ENCODE measurements around the gene UGCG.

DNA sequence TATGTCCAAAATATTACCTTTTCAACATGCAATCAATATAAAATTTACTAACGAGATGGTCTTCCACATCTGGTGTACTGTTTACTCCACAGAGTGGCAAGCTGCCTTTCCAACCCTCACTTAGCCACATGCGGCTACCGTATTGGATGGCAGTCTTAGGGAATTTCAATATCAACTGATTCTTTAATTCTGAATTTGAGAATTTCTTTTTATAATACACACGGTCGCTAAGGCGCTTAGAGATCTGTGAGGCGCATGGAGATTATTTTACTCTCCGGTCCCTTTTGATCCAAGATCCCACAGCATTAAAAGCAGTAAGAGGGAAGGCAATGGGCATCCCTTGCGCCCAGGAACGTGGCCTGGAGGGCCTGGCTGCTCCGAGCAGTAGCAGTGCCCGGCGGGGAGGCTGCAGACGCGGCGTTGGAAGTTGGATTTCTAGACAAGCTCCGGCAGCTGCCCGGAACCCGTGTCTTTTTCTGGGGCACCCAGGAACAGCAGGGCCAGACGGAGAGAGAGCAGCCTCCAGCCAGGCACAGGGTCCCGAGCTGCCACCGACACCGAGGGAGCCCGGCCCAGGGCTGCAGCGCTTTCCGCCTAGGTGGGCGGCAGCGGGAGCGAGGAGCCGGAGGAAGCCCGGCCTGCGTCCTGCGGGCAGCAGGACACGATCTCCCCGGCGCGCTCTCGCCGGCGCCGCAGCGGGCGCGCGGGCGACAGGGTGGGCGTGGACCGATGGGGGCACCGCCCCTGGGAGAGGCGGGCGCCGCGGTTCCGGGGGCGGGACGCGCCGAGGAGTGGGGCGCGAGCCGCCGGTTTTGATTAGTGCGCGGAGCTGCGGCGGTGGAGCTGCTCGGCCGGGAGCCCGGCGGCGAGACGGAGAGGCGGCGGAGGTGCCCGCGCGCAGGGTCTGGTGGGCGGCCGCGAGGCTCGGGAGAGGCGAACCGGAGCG lies at the start of gene UGCG:
- TF ChIP-seq, protein P1, sequence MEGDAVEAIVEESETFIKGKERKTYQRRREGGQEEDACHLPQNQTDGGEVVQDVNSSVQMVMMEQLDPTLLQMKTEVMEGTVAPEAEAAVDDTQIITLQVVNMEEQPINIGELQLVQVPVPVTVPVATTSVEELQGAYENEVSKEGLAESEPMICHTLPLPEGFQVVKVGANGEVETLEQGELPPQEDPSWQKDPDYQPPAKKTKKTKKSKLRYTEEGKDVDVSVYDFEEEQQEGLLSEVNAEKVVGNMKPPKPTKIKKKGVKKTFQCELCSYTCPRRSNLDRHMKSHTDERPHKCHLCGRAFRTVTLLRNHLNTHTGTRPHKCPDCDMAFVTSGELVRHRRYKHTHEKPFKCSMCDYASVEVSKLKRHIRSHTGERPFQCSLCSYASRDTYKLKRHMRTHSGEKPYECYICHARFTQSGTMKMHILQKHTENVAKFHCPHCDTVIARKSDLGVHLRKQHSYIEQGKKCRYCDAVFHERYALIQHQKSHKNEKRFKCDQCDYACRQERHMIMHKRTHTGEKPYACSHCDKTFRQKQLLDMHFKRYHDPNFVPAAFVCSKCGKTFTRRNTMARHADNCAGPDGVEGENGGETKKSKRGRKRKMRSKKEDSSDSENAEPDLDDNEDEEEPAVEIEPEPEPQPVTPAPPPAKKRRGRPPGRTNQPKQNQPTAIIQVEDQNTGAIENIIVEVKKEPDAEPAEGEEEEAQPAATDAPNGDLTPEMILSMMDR (IDR thresholded peaks at IDR 0.05), result no peak
- TF ChIP-seq ZFX (IDR thresholded peaks at IDR 0.05; ENCODE audit: borderline replicate concordance), result no peak
